Neural cell (in vitro differentiated cells): ENCODE results near the gene ZMYND10. TPM values are rescaled to one million over a fixed set of nuclear protein-coding genes. Genes with fewer than 3 reads are reported as not detected.

Source experiments
- MXI1 ChIP-seq: fragments of 450-650 bp; conservative IDR thresholded peaks from 2 replicates; pipeline ENCODE4 v1.6.1; 2014; ENCODE audit warnings: antibody characterized with exemption, mild to moderate bottlenecking; ENCODE audit not compliant: poor library complexity, severe bottlenecking
- REST ChIP-seq: IDR thresholded peaks from 2 replicates; pipeline ENCODE4 v1.6.1; 2012; ENCODE audit warnings: borderline replicate concordance
- polyA plus RNA-seq: library from polyadenylated mRNA; depleted of rRNA; stranded (reverse); fragments of >200 nt; gene quantifications from 2 replicates; pipeline ENCODE4 v1.2.3, GENCODE V29; 2014

The ZMYND10 gene
- polyA plus RNA-seq, 1 donor from 2014 or later, result 5.2 TPM

- no peak for TF ChIP-seq REST
- peak; percentile 97 for TF ChIP-seq MXI1
Observed at GRCh38 chr3:50292159-50293078, 53.1 kb downstream of the ZMYND10 start, which contains the start of gene IFRD2 (continued).

Other genes with a start within 250 kb of the ZMYND10 start
- gene SEMA3F, start 190.4 kb downstream of the ZMYND10 start, polyA plus RNA-seq, result 17.0 and 20.4 TPM in 2 replicates
- not detected in 2 replicates for gene GNAT1, start 154.1 kb downstream of the ZMYND10 start, polyA plus RNA-seq
- gene SLC38A3, start 140.5 kb downstream of the ZMYND10 start, polyA plus RNA-seq, result 0.66 TPM in 1 of 2 replicates, not detected in the other
- gene GNAI2, start 109.5 kb downstream of the ZMYND10 start, polyA plus RNA-seq, result 81.6 and 101 TPM in 2 replicates
- 7.8 and 9.6 TPM in 2 replicates for gene SEMA3B, start 76.6 kb downstream of the ZMYND10 start, polyA plus RNA-seq
- not detected in 2 replicates for gene LSMEM2, start 66.6 kb downstream of the ZMYND10 start, polyA plus RNA-seq
- gene IFRD2, start 53.3 kb downstream of the ZMYND10 start, polyA plus RNA-seq, result 41.8 and 76.4 TPM in 2 replicates
- gene HYAL3, start 46.3 kb downstream of the ZMYND10 start, polyA plus RNA-seq, result 8.8 and 9.1 TPM in 2 replicates
- gene NAA80, start 46.3 kb downstream of the ZMYND10 start, polyA plus RNA-seq, result 4.6 and 5.3 TPM in 2 replicates
- gene HYAL1, start 42.2 kb downstream of the ZMYND10 start, polyA plus RNA-seq, result 2.2 and 4.7 TPM in 2 replicates
- gene HYAL2, start 23.0 kb downstream of the ZMYND10 start, polyA plus RNA-seq, result 116 and 138 TPM in 2 replicates
- gene TUSC2, start 17.5 kb downstream of the ZMYND10 start, polyA plus RNA-seq, result 88.8 and 106 TPM in 2 replicates
- 51.4 and 54.0 TPM in 2 replicates for gene RASSF1, start 4.9 kb downstream of the ZMYND10 start, polyA plus RNA-seq
- gene NPRL2, start 5.0 kb upstream of the ZMYND10 start, polyA plus RNA-seq, result 118 and 128 TPM in 2 replicates
- gene CYB561D2, start 5.1 kb upstream of the ZMYND10 start, polyA plus RNA-seq, result 21.2 and 28.9 TPM in 2 replicates
- gene TMEM115, start 13.8 kb upstream of the ZMYND10 start, polyA plus RNA-seq, result 17.8 and 24.7 TPM in 2 replicates
- gene CACNA2D2, start 157.9 kb upstream of the ZMYND10 start, polyA plus RNA-seq, result 7.8 and 11.4 TPM in 2 replicates
- 24.5 and 39.9 TPM in 2 replicates for gene C3orf18, start 222.0 kb upstream of the ZMYND10 start, polyA plus RNA-seq
- 24.4 and 36.8 TPM in 2 replicates for gene HEMK1, start 223.8 kb upstream of the ZMYND10 start, polyA plus RNA-seq